ENCODE results near the gene TXLNA.

The TXLNA gene

GRCh38 chr1:32181065-32181464 lies 1.6 kb downstream of the TXLNA start:
- H3F3A ChIP-seq (ENCODE audit: insufficient read depth, low read length) = no peaks in the 10 kb centered on the region
- H3K9me2 ChIP-seq (ENCODE audit: low read depth, low read length) = no peaks in the 10 kb centered on the region
- peak overlapping the region; percentile 73 for H3K4me2 ChIP-seq (ENCODE audit: low read length)
- no peaks in the 10 kb centered on the region for H3K27me3 ChIP-seq (ENCODE audit: insufficient read depth, low read length)
- H2AFZ ChIP-seq (ENCODE audit: low read length) = no peak overlapping the region
- H3K9me3 ChIP-seq (ENCODE audit: low read length) = no peaks in the 10 kb centered on the region
- H3K79me2 ChIP-seq (ENCODE audit: insufficient read depth, low read length) = peaks cover 22% of the 10 kb centered on the region
- TF ChIP-seq CTCF (IDR thresholded peaks at IDR 0.05; ENCODE audit: low read length) = no peak
- TF ChIP-seq EZH2 (IDR thresholded peaks at IDR 0.05; ENCODE audit: borderline replicate concordance, low read length) = no peak
- H3K27ac ChIP-seq (ENCODE audit: low read depth, low read length, poor library complexity, severe bottlenecking) = peak overlapping the region; percentile 68
- H3K9ac ChIP-seq (ENCODE audit: low read length) = peak overlapping the region; percentile 87
- peaks cover 25% of the 10 kb centered on the region for H3K4me1 ChIP-seq (ENCODE audit: insufficient read depth, low read length, severe bottlenecking)
- peak overlapping the region; percentile 79 for H3K4me3 ChIP-seq (ENCODE audit: low read depth, low read length, poor library complexity, severe bottlenecking)
- no peaks in the 10 kb centered on the region for H4K20me1 ChIP-seq (ENCODE audit: insufficient read depth, low read length)
- H3K36me3 ChIP-seq (ENCODE audit: insufficient read depth, low read length) = peaks cover 45% of the 10 kb centered on the region

- peaks cover 50% of the 10 kb centered on the region for H3K36me3 ChIP-seq (ENCODE audit: insufficient read depth, low read length)
- H3K27me3 ChIP-seq (ENCODE audit: insufficient read depth, low read length) = no peaks in the 10 kb centered on the region
- peak overlapping the region; percentile 73 for H3K4me2 ChIP-seq (ENCODE audit: low read length)
- peak overlapping the region; percentile 87; the same call in 1 of the 2 replicates for H3K9ac ChIP-seq (ENCODE audit: low read length)
- H3K4me3 ChIP-seq (ENCODE audit: low read depth, low read length, poor library complexity, severe bottlenecking) = peak overlapping the region; percentile 79
- no peak for TF ChIP-seq CTCF (IDR thresholded peaks at IDR 0.05; ENCODE audit: low read length)
- no peak for TF ChIP-seq EZH2 (IDR thresholded peaks at IDR 0.05; ENCODE audit: borderline replicate concordance, low read length)
- H2AFZ ChIP-seq (ENCODE audit: low read length) = no peak overlapping the region
- H3K79me2 ChIP-seq (ENCODE audit: insufficient read depth, low read length) = peaks cover 22% of the 10 kb centered on the region
- peaks cover 25% of the 10 kb centered on the region for H3K4me1 ChIP-seq (ENCODE audit: insufficient read depth, low read length, severe bottlenecking)
- no peaks in the 10 kb centered on the region for H4K20me1 ChIP-seq (ENCODE audit: insufficient read depth, low read length)
- H3F3A ChIP-seq (ENCODE audit: insufficient read depth, low read length) = no peaks in the 10 kb centered on the region
- H3K9me3 ChIP-seq (ENCODE audit: low read length) = no peaks in the 10 kb centered on the region
- H3K9me2 ChIP-seq (ENCODE audit: low read depth, low read length) = no peaks in the 10 kb centered on the region
- peak overlapping the region; percentile 68 for H3K27ac ChIP-seq (ENCODE audit: low read depth, low read length, poor library complexity, severe bottlenecking)
Observed at GRCh38 chr1:32181563-32181962, 2.1 kb downstream of the TXLNA start.

GRCh38 chr1:32182060-32182459 lies 2.6 kb downstream of the TXLNA start:
- Histone ChIP-seq H3K27ac (ENCODE audit: low read depth, low read length, poor library complexity, severe bottlenecking) (no peak overlapping the region), H3K9me3 (ENCODE audit: low read length) (no peaks in the 10 kb centered on the region), H3F3A (ENCODE audit: insufficient read depth, low read length) (no peaks in the 10 kb centered on the region), H3K9me2 (ENCODE audit: low read depth, low read length) (no peaks in the 10 kb centered on the region), H3K27me3 (ENCODE audit: insufficient read depth, low read length) (no peaks in the 10 kb centered on the region), H4K20me1 (ENCODE audit: insufficient read depth, low read length) (no peaks in the 10 kb centered on the region), H3K4me1 (ENCODE audit: insufficient read depth, low read length, severe bottlenecking) (peaks cover 25% of the 10 kb centered on the region), H3K4me3 (ENCODE audit: low read depth, low read length, poor library complexity, severe bottlenecking) (no peak overlapping the region), H2AFZ (ENCODE audit: low read length) (no peak overlapping the region), H3K79me2 (ENCODE audit: insufficient read depth, low read length) (peaks cover 22% of the 10 kb centered on the region), H3K36me3 (ENCODE audit: insufficient read depth, low read length) (peaks cover 55% of the 10 kb centered on the region), H3K9ac (ENCODE audit: low read length) (no peak overlapping the region), H3K4me2 (ENCODE audit: low read length) (0 out of 2 replicates have a peak overlapping the region, but pooled peaks have one; percentile 73)
- no peak for TF ChIP-seq CTCF (IDR thresholded peaks at IDR 0.05; ENCODE audit: low read length)
- TF ChIP-seq EZH2 (IDR thresholded peaks at IDR 0.05; ENCODE audit: borderline replicate concordance, low read length) = no peak

All from OCI-LY1 (cell line).